Endothelial cell of umbilical vein (primary cell): ENCODE results near the gene GUF1.

Experiments
- CTCF ChIP-seq, 2 donors: IDR thresholded peaks; 1 replicate in 1 of 2; 2 replicates in 1 of 2; pipeline ENCODE4 v1.5.1; 2011; ENCODE audit warnings: low read length in 2 of 2, mild to moderate bottlenecking in 2 of 2, moderate library complexity in 2 of 2, control low read depth in 1 of 2, inconsistent platforms in 1 of 2, low read depth in 1 of 2; ENCODE audit not compliant: insufficient read depth in 1 of 2; ENCODE audit errors: extremely low read depth in 1 of 2
- EZH2 ChIP-seq: IDR thresholded peaks from 2 replicates; pipeline ENCODE4 v1.6.1; 2012; ENCODE audit warnings: borderline replicate concordance, low read depth, mild to moderate bottlenecking, moderate library complexity, low read length, inconsistent platforms; ENCODE audit not compliant: severe bottlenecking
- JUN ChIP-seq: IDR thresholded peaks from 2 replicates; pipeline ENCODE4 v1.6.1; 2011; ENCODE audit warnings: borderline replicate concordance, low read depth; ENCODE audit not compliant: insufficient read length, insufficient read depth
- MAX ChIP-seq: IDR thresholded peaks from 2 replicates; pipeline ENCODE4 v1.6.1; 2011; ENCODE audit not compliant: insufficient read depth, insufficient read length
- MYC ChIP-seq: IDR thresholded peaks from one replicate; pipeline ENCODE4 v1.6.1; 2011; ENCODE audit warnings: mild to moderate bottlenecking, low read depth, low read length
- POLR2A ChIP-seq: IDR thresholded peaks from 2 replicates; pipeline ENCODE4 v1.6.1; 2012; ENCODE audit warnings: low read depth, mild to moderate bottlenecking, control low read depth, low read length
- POLR2AphosphoS5 ChIP-seq: IDR thresholded peaks from 2 replicates; pipeline ENCODE4 v1.6.1; 2012; ENCODE audit warnings: low read depth, mild to moderate bottlenecking, control low read depth, low read length, moderate library complexity; ENCODE audit not compliant: insufficient read depth

DNA sequence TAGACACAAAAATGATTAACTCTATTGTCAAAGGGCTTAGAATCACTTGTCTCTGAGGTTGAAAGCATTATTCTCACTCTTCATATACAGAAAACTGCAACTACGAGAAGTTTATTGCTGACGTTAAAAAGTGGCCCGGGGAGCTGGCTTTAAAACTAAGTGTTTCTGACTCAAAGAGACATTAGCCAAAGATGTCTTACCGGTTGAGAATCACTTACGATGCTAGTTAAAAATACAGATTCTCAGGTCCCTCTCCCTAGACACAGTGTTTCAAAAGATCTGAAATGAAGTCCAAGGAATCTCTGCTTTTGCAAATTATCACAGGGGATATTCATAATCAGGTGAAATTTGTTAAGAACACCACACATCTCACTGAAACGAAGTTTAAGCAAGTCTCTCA lies 46.9 kb downstream of the GUF1 start:
- TF ChIP-seq POLR2A (no peak), CTCF (IDR thresholded peaks at IDR 0.05; ENCODE audit: extremely low read depth in 1 of 2, insufficient read depth in 1 of 2, low read depth in 1 of 2, low read length in 2 of 2) (no peak), EZH2 (no peak), MYC (no peak), MAX (no peak), JUN (no peak), POLR2AphosphoS5 (no peak)
